K562 (cell line): ENCODE results near the gene EPB41L4B. TPM values are rescaled to one million over a fixed set of nuclear protein-coding genes. Genes with fewer than 3 reads are reported as not detected.

Source experiments
- ARID3B ChIP-seq: fragments of 250-450 bp; sonication (Bioruptor Pico); IDR thresholded peaks from 2 replicates; pipeline ENCODE4 v1.4.0; 2020; ENCODE audit warnings: borderline replicate concordance
- CAMTA2 ChIP-seq: fragments of 250-450 bp; sonication (Bioruptor Pico); conservative IDR thresholded peaks from 2 replicates; pipeline ENCODE4 v1.5.1; 2022
- CHD4 ChIP-seq: fragments of 200-600 bp; sonication (generic); IDR thresholded peaks from 3 replicates; pipeline ENCODE4 v1.6.1; 2012; ENCODE audit warnings: low read depth, mild to moderate bottlenecking, mixed read lengths, low read length, inconsistent platforms; ENCODE audit not compliant: insufficient read depth, insufficient replicate concordance, poor library complexity, severe bottlenecking
- ETV1 ChIP-seq: fragments of 450-650 bp; conservative IDR thresholded peaks from 2 replicates; pipeline ENCODE4 v1.6.1; 2016; ENCODE audit warnings: missing genetic modification characterization, control low read depth, low read depth, missing compliant biosample characterization
- MLX ChIP-seq, 2 experiments: fragments of 450-650 bp in 1 of 2; sonication (generic) in 1 of 2; formaldehyde crosslinking; conservative IDR thresholded peaks; 2 replicates each; pipeline versions ENCODE4 v1.4.0 to v1.8.1; 2020 to 2022; ENCODE audit warnings: mild to moderate bottlenecking in 1 of 2, missing genetic modification reagents in 1 of 2
- POLR2AphosphoS5 ChIP-seq: IDR thresholded peaks from 2 replicates; pipeline ENCODE4 v1.6.1; 2011; ENCODE audit warnings: mild to moderate bottlenecking, low read depth, low read length, moderate library complexity; ENCODE audit not compliant: control insufficient read depth, insufficient read depth
- PPARD ChIP-seq: fragments of 250-450 bp; sonication (Bioruptor Pico); IDR thresholded peaks from 2 replicates; pipeline ENCODE4 v1.8.0; 2022; ENCODE audit warnings: inconsistent platforms, mild to moderate bottlenecking, moderate library complexity
- PTBP1 ChIP-seq: fragments of 200-400 bp; formaldehyde crosslinking; IDR thresholded peaks from 2 replicates; pipeline ENCODE4 v1.6.1; 2017; ENCODE audit warnings: low read depth, low read length
- RB1 ChIP-seq: fragments of 450-650 bp; IDR thresholded peaks from 2 replicates; pipeline ENCODE4 v1.6.1; 2017; ENCODE audit warnings: low read depth, mild to moderate bottlenecking
- SREBF2 ChIP-seq: sonication (generic); formaldehyde crosslinking; IDR thresholded peaks from 2 replicates; pipeline ENCODE4 v1.4.0; 2020; ENCODE audit warnings: mild to moderate bottlenecking, missing genetic modification reagents
- THRA ChIP-seq: fragments of 450-650 bp; IDR thresholded peaks from 2 replicates; pipeline ENCODE4 v1.6.1; 2017; ENCODE audit warnings: mild to moderate bottlenecking, moderate library complexity
- UBTF ChIP-seq, 2 experiments: IDR thresholded peaks; 2 replicates each; pipeline ENCODE4 v1.6.1; 2012; ENCODE audit warnings: improper control_type of control experiment in 2 of 2, low read depth in 2 of 2, low read length in 2 of 2, borderline replicate concordance in 1 of 2
- XRCC3 ChIP-seq: fragments of 450-650 bp; IDR thresholded peaks from 2 replicates; pipeline ENCODE4 v1.6.1; 2017; ENCODE audit warnings: mild to moderate bottlenecking, moderate library complexity
- YY1 ChIP-seq, 3 experiments: IDR thresholded peaks; 2 replicates each; pipeline ENCODE4 v1.6.1; 2011; ENCODE audit warnings: low read length in 2 of 3, mild to moderate bottlenecking in 2 of 3, moderate library complexity in 2 of 3, borderline replicate concordance in 1 of 3, control low read depth in 1 of 3, low read depth in 1 of 3; ENCODE audit not compliant: insufficient read depth in 3 of 3, insufficient replicate concordance in 2 of 3, control insufficient read depth in 1 of 3, insufficient read length in 1 of 3; ENCODE audit errors: extremely low read depth in 1 of 3
- ZHX1 ChIP-seq: fragments of 150-350 bp; conservative IDR thresholded peaks from 2 replicates; pipeline ENCODE4 v1.6.1; 2014; ENCODE audit warnings: low read length
- ZNF431 ChIP-seq: sonication (generic); formaldehyde crosslinking; IDR thresholded peaks from 2 replicates; pipeline ENCODE4 v1.8.0; 2022; ENCODE audit warnings: mild to moderate bottlenecking, missing genetic modification reagents
- ZNF57 ChIP-seq: fragments of 450-650 bp; formaldehyde crosslinking; IDR thresholded peaks from 2 replicates; pipeline ENCODE4 v1.4.0; 2020; ENCODE audit warnings: mild to moderate bottlenecking, moderate library complexity
- polyA plus RNA-seq, 8 experiments: library from polyadenylated mRNA; depleted of rRNA in 4 of 8; stranded (reverse) in 5 of 8; unstranded in 3 of 8; fragments of >200 nt; fragmentation: Nextera tagmentation in 2 of 8; fragmentation: Illumina TruSeq in 1 of 8; extraction: Ambion mirVana in 2 of 8; extraction: Trizol in 1 of 8; gene quantifications; 2 replicates each; pipeline versions ENCODE4 v1.2.1 to v1.2.3, GENCODE V29; 2011 to 2014; ENCODE audit warnings: inconsistent platforms in 1 of 8, missing spikeins in 1 of 8
- total RNA-seq, 7 experiments: library from RNA; depleted of rRNA in 6 of 7; stranded (reverse); fragments of >200 nt in 6 of 7; fragmentation: Illumina TruSeq in 2 of 7; extraction: Trizol in 2 of 7; gene quantifications; 2 replicates each; pipeline versions ENCODE4 v1.2.1 to v1.2.3, GENCODE V29; 2011 to 2021; ENCODE audit warnings: low replicate concordance in 1 of 7

Gene EPB41L4B
- total and polyA plus RNA-seq, 9 of the 15 experiments (the other 6 are each of a cell fraction or from before 2014, with no cell fraction given), result 0.09 to 0.38 (median 0.21) TPM

DNA sequence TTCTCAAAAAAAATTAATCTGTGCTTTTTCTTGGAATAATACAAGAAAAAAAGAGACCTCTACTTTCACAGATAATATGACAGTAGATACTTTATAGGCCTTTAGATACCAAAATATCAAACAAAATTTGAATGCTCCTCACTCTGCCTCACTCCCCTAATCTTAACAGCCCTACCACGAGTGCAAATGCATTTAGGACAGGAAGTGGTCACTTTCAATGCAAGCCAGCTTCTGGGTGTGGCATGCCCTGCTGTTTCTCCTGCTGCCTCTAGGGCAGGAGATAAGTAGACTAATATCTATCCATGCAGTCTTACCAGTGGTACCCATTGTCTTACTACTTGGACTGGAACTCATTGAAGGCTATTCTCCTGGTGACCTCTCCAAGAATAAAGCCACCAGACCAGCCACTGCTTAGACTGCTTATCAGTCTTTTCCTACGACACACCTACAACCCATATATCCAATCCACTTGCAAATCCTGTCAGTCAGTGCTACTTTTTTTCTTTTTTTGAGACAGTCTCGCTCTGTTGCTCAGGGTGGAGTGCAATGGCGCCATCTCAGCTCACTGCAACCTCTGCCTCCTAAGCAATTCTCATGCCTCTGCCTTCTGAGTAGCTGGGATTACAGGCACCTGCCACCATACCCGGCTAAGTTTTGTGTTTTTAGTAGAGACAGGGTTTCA, 176.8 kb downstream of the EPB41L4B start (continued):
- no peak for TF ChIP-seq ZHX1
- no peak for TF ChIP-seq UBTF (IDR thresholded peaks at IDR 0.05; ENCODE audit: borderline replicate concordance in 1 of 2, low read depth in 2 of 2, low read length in 2 of 2)
- TF ChIP-seq ETV1 (tag), result peak; percentile 81
- no peak for TF ChIP-seq ZNF57
- no peak for TF ChIP-seq XRCC3
- no peak for TF ChIP-seq CHD4
- TF ChIP-seq POLR2AphosphoS5, result 0 out of 2 replicates have a peak, but pooled peaks have one; percentile 53
- TF ChIP-seq ARID3B (CRISPR knock-in tag), result no peak
- TF ChIP-seq CAMTA2, result no peak
- no peak for TF ChIP-seq RB1
- no peak for TF ChIP-seq PTBP1
- peak in 1 of 3 experiments; percentile 22 for TF ChIP-seq YY1 (IDR thresholded peaks at IDR 0.05; ENCODE audit: borderline replicate concordance in 1 of 3, control insufficient read depth in 1 of 3, extremely low read depth in 1 of 3, insufficient read depth in 3 of 3, insufficient read length in 1 of 3, insufficient replicate concordance in 2 of 3, low read depth in 1 of 3, low read length in 2 of 3)
- no peak for TF ChIP-seq THRA
- no peak for TF ChIP-seq PPARD (CRISPR knock-in tag)
- no peak for TF ChIP-seq MLX (CRISPR knock-in tag; conservative IDR thresholded peaks at IDR 0.05)
- TF ChIP-seq ZNF431 (CRISPR knock-in tag), result no peak
- TF ChIP-seq SREBF2 (CRISPR knock-in tag), result no peak
